ENCODE data around the gene ETV3L. TPM values are rescaled to one million over a fixed set of nuclear protein-coding genes. Genes with fewer than 3 reads are reported as not detected.

ETV3L gene
- total RNA-seq, 1 experiment from 2014 or later: not detected

DNA sequence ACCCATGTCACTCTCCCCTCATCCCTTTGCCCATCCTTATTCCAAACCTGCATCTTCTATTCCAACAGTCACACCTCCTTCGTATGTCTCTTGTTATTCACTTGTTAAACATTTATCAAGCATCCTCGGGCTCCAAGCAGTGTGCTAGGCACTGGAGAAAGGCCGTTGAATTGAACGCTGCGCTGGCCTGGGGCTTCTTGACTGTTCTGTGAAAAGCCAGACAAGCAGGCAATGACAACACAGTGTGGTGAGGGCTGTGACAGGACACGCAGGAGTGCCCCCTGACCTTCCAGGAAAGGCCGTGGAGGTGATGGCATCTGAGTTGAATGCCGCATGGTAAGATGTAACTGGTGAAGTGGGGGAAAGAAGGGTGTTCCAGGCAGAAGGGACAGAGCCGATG, 19.4 kb upstream of the ETV3L start:
- no TSS peak for BruUV-seq (replicated peaks)
- POLR2A ChIA-PET: no interaction called here
- DNase-seq (ENCODE audit: low read depth, low spot score): no peak
- Histone ChIP-seq H3K4me1 (ENCODE audit: control insufficient read depth, insufficient read depth, low read length) (no peaks in the 10 kb centered on the region), H3K36me3 (ENCODE audit: control insufficient read depth, insufficient read depth, low read length) (no peaks in the 10 kb centered on the region), H3K27me3 (ENCODE audit: control insufficient read depth, insufficient read depth, low read length) (no peaks in the 10 kb centered on the region), H3K4me3 (ENCODE audit: low read depth in 2 of 2, low read length in 2 of 2) (no peak overlapping the region), H3K9me3 (ENCODE audit: control insufficient read depth, insufficient read depth, low read depth, low read length) (no peaks in the 10 kb centered on the region), H3K27ac (ENCODE audit: low read length) (no peak overlapping the region)
- intact Hi-C loops (cut with micrococcal nuclease; ENCODE audit: unreplicated experiment): no loop called here
- CTCF ChIA-PET: no interaction called here
- ATAC-seq: no peak
- in situ Hi-C loops (cut with HindIII; ENCODE audit: low pct_unique_long_range_greater_than_20kb, low sequenced_read_pairs): no loop called here
- TF ChIP-seq, protein P1, sequence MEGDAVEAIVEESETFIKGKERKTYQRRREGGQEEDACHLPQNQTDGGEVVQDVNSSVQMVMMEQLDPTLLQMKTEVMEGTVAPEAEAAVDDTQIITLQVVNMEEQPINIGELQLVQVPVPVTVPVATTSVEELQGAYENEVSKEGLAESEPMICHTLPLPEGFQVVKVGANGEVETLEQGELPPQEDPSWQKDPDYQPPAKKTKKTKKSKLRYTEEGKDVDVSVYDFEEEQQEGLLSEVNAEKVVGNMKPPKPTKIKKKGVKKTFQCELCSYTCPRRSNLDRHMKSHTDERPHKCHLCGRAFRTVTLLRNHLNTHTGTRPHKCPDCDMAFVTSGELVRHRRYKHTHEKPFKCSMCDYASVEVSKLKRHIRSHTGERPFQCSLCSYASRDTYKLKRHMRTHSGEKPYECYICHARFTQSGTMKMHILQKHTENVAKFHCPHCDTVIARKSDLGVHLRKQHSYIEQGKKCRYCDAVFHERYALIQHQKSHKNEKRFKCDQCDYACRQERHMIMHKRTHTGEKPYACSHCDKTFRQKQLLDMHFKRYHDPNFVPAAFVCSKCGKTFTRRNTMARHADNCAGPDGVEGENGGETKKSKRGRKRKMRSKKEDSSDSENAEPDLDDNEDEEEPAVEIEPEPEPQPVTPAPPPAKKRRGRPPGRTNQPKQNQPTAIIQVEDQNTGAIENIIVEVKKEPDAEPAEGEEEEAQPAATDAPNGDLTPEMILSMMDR (IDR thresholded peaks at IDR 0.05): no peak
- TF ChIP-seq TCF7L2 (IDR thresholded peaks at IDR 0.05; ENCODE audit: low read depth, low read length) (no peak), SIN3A (IDR thresholded peaks at IDR 0.05; ENCODE audit: borderline replicate concordance, insufficient read depth, low read depth, low read length) (no peak), POLR2AphosphoS5 (IDR thresholded peaks at IDR 0.05; ENCODE audit: low read depth, low read length) (no peak)
- TF ChIP-seq, protein P2, sequence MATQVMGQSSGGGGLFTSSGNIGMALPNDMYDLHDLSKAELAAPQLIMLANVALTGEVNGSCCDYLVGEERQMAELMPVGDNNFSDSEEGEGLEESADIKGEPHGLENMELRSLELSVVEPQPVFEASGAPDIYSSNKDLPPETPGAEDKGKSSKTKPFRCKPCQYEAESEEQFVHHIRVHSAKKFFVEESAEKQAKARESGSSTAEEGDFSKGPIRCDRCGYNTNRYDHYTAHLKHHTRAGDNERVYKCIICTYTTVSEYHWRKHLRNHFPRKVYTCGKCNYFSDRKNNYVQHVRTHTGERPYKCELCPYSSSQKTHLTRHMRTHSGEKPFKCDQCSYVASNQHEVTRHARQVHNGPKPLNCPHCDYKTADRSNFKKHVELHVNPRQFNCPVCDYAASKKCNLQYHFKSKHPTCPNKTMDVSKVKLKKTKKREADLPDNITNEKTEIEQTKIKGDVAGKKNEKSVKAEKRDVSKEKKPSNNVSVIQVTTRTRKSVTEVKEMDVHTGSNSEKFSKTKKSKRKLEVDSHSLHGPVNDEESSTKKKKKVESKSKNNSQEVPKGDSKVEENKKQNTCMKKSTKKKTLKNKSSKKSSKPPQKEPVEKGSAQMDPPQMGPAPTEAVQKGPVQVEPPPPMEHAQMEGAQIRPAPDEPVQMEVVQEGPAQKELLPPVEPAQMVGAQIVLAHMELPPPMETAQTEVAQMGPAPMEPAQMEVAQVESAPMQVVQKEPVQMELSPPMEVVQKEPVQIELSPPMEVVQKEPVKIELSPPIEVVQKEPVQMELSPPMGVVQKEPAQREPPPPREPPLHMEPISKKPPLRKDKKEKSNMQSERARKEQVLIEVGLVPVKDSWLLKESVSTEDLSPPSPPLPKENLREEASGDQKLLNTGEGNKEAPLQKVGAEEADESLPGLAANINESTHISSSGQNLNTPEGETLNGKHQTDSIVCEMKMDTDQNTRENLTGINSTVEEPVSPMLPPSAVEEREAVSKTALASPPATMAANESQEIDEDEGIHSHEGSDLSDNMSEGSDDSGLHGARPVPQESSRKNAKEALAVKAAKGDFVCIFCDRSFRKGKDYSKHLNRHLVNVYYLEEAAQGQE (IDR thresholded peaks at IDR 0.05; ENCODE audit: insufficient read depth in 1 of 2, low read depth in 2 of 2, low read length in 1 of 2): no peak

- TF ChIP-seq POLR2AphosphoS5 (IDR thresholded peaks at IDR 0.05; ENCODE audit: low read depth, low read length) (no peak), SIN3A (IDR thresholded peaks at IDR 0.05; ENCODE audit: borderline replicate concordance, insufficient read depth, low read depth, low read length) (no peak), TCF7L2 (IDR thresholded peaks at IDR 0.05; ENCODE audit: low read depth, low read length) (no peak)
- TF ChIP-seq, protein P2 (IDR thresholded peaks at IDR 0.05; ENCODE audit: insufficient read depth in 1 of 2, low read depth in 2 of 2, low read length in 1 of 2): no peak
- TF ChIP-seq, protein P1 (IDR thresholded peaks at IDR 0.05): no peak
- no TSS peak for BruUV-seq (replicated peaks)
- CTCF ChIA-PET: no interaction called here
- Histone ChIP-seq H3K4me3 (ENCODE audit: low read depth in 2 of 2, low read length in 2 of 2) (no peak overlapping the region), H3K27me3 (ENCODE audit: control insufficient read depth, insufficient read depth, low read length) (no peaks in the 10 kb centered on the region), H3K27ac (ENCODE audit: low read length) (no peak overlapping the region), H3K4me1 (ENCODE audit: control insufficient read depth, insufficient read depth, low read length) (no peaks in the 10 kb centered on the region), H3K36me3 (ENCODE audit: control insufficient read depth, insufficient read depth, low read length) (no peaks in the 10 kb centered on the region), H3K9me3 (ENCODE audit: control insufficient read depth, insufficient read depth, low read depth, low read length) (no peaks in the 10 kb centered on the region)
- in situ Hi-C loops (cut with HindIII; ENCODE audit: low pct_unique_long_range_greater_than_20kb, low sequenced_read_pairs): no loop called here
- DNase-seq (ENCODE audit: low read depth, low spot score): no peak
- intact Hi-C loops (cut with micrococcal nuclease; ENCODE audit: unreplicated experiment): no loop called here
- ATAC-seq: no peak
- POLR2A ChIA-PET: no interaction called here
Observed at GRCh38 chr1:157117527-157118057, 18.0 kb upstream of the ETV3L start.
